Neural cell (in vitro differentiated cells): ENCODE data around the gene HNRNPF. TPM values are rescaled to one million over a fixed set of nuclear protein-coding genes. Genes with fewer than 3 reads are reported as not detected.

Experiments
- H2AFZ ChIP-seq: fragments of 200-600, 300-800 bp; sonication (generic), shearing (Covaris generic); 2 replicates; pipeline ENCODE4 v1.6.0; 2014; ENCODE audit warnings: low read depth, mild to moderate bottlenecking, antibody characterized with exemption, low read length, moderate library complexity
- H3F3A ChIP-seq: fragments of 200-600 bp; shearing (Covaris generic); 2 replicates; pipeline ENCODE4 v1.6.1; 2016; ENCODE audit warnings: mild to moderate bottlenecking, moderate library complexity, mixed read lengths, antibody characterized with exemption, low read length; ENCODE audit not compliant: insufficient read depth, poor library complexity, severe bottlenecking
- H3K27ac ChIP-seq: fragments of 200-600, 300-800 bp; sonication (generic), shearing (Covaris generic); 2 replicates; pipeline ENCODE4 v1.5.1; 2014; ENCODE audit warnings: mild to moderate bottlenecking, low read length, moderate library complexity
- H3K27me3 ChIP-seq: fragments of 300-800, 200-600 bp; sonication (generic), shearing (Covaris generic); 2 replicates; pipeline ENCODE4 v1.6.0; 2014; ENCODE audit warnings: mild to moderate bottlenecking, low read depth, low read length, moderate library complexity; ENCODE audit not compliant: insufficient read depth
- H3K36me3 ChIP-seq: fragments of 300-800, 200-600 bp; sonication (generic), shearing (Covaris generic); 2 replicates; pipeline ENCODE4 v1.5.1; 2014; ENCODE audit warnings: mild to moderate bottlenecking, antibody characterized with exemption, low read length, moderate library complexity; ENCODE audit not compliant: insufficient read depth
- H3K4me2 ChIP-seq: fragments of 300-800, 200-600 bp; sonication (generic), shearing (Covaris generic); 2 replicates; pipeline ENCODE4 v1.6.0; 2014; ENCODE audit warnings: mild to moderate bottlenecking, low read length
- H3K4me3 ChIP-seq: fragments of 300-800, 200-600 bp; sonication (generic), shearing (Covaris generic); 2 replicates; pipeline ENCODE4 v1.5.1; 2014; ENCODE audit warnings: mild to moderate bottlenecking, low read length, moderate library complexity
- H3K79me2 ChIP-seq: fragments of 200-600 bp; shearing (Covaris generic); replicated peaks from 2 replicates; pipeline ENCODE4 v1.6.0; 2014; ENCODE audit warnings: mild to moderate bottlenecking, low read length, moderate library complexity; ENCODE audit not compliant: insufficient read depth
- H3K9ac ChIP-seq: fragments of 300-800, 200-600 bp; sonication (generic), shearing (Covaris generic); 2 replicates; pipeline ENCODE4 v1.6.1; 2016; ENCODE audit warnings: mild to moderate bottlenecking, low read length, mixed read lengths
- H3K9me2 ChIP-seq: fragments of 200-600 bp; shearing (Covaris generic); 2 replicates; pipeline ENCODE4 v1.6.1; 2016; ENCODE audit warnings: mild to moderate bottlenecking, low read length, mixed read lengths; ENCODE audit not compliant: insufficient read depth
- H3K9me3 ChIP-seq: fragments of 200-600, 300-800 bp; sonication (generic), shearing (Covaris generic); 2 replicates; pipeline ENCODE4 v1.6.1; 2016; ENCODE audit warnings: mild to moderate bottlenecking, mixed run types, low read length, moderate library complexity, mixed read lengths
- H4K20me1 ChIP-seq: fragments of 200-600 bp; shearing (Covaris generic); 2 replicates; pipeline ENCODE4 v1.6.1; 2016; ENCODE audit warnings: mild to moderate bottlenecking, mixed run types; ENCODE audit not compliant: insufficient read depth
- EP300 ChIP-seq: fragments of 450-650 bp; conservative IDR thresholded peaks from 2 replicates; pipeline ENCODE4 v1.6.1; 2014; ENCODE audit warnings: antibody characterized with exemption, mild to moderate bottlenecking, moderate library complexity; ENCODE audit not compliant: poor library complexity, severe bottlenecking
- EZH2 ChIP-seq: fragments of 200-600, 300-800 bp; shearing (Covaris generic), sonication (generic); IDR thresholded peaks from 2 replicates; pipeline ENCODE4 v1.6.1; 2014; ENCODE audit warnings: antibody characterized with exemption, low read length, borderline replicate concordance, mild to moderate bottlenecking; ENCODE audit not compliant: insufficient read depth, poor library complexity, severe bottlenecking
- MXI1 ChIP-seq: fragments of 450-650 bp; conservative IDR thresholded peaks from 2 replicates; pipeline ENCODE4 v1.6.1; 2014; ENCODE audit warnings: antibody characterized with exemption, mild to moderate bottlenecking; ENCODE audit not compliant: poor library complexity, severe bottlenecking
- POLR2AphosphoS5 ChIP-seq: IDR thresholded peaks from 2 replicates; pipeline ENCODE4 v1.6.1; 2012
- RAD21 ChIP-seq: fragments of 450-650 bp; conservative IDR thresholded peaks from 2 replicates; pipeline ENCODE4 v1.6.1; 2014; ENCODE audit warnings: antibody characterized with exemption, mild to moderate bottlenecking, moderate library complexity
- SMC3 ChIP-seq: fragments of 450-650 bp; conservative IDR thresholded peaks from 2 replicates; pipeline ENCODE4 v1.6.1; 2014; ENCODE audit warnings: antibody characterized with exemption, mild to moderate bottlenecking, moderate library complexity; ENCODE audit not compliant: poor library complexity
- TAF1 ChIP-seq: IDR thresholded peaks from 2 replicates; pipeline ENCODE4 v1.6.1; 2012; ENCODE audit warnings: low read depth
- polyA plus RNA-seq: library from polyadenylated mRNA; depleted of rRNA; stranded (reverse); fragments of >200 nt; gene quantifications from 2 replicates; pipeline ENCODE4 v1.2.3, GENCODE V29; 2014
- TF ChIP-seq, protein P1 (sequence below): fragments of 450-650 bp; IDR thresholded peaks from 2 replicates; pipeline ENCODE4 v1.5.1; 2014; ENCODE audit warnings: antibody characterized with exemption, mild to moderate bottlenecking, moderate library complexity; ENCODE audit not compliant: poor library complexity, severe bottlenecking
- TF ChIP-seq, protein P2 (sequence below): IDR thresholded peaks from 2 replicates; pipeline ENCODE4 v1.6.1; 2012; ENCODE audit warnings: borderline replicate concordance

Gene HNRNPF
- polyA plus RNA-seq, 1 donor from 2014 or later: 65.0 TPM

DNA sequence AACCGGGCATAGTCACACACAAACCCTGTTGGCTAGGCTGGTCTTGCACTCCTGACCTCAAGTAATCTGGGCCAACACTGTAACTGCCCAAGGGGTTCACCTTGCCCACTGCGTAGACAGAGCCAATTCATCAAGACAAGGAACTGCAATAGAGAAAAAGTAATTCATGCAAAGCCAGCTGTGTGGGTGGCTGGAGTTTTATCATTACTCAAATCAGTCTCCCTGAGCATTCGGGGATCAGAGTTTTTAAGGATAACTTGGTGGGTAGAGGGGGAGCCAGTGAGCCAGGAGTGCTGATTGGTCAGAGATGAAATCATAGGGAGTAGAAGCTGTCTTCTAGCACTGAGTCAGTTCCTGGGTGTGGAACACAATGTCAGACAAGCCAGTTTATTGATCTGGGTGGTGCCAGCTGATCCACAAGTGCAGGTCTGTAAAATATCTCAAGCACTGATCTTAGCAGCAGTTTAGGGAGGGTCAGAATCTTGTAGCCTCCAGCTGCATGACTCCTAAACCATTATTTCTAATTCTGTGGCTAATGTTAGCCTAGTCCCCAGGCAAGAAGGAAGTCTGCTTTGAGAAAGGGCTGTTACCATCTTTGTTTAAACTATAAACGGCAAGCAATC, 53.1 kb downstream of the HNRNPF start:
- H3K9me3 ChIP-seq: no peaks in the 10 kb centered on the region
- no peaks in the 10 kb centered on the region for H3K79me2 ChIP-seq
- H3K27me3 ChIP-seq: no peaks in the 10 kb centered on the region
- no peak overlapping the region for H3K9ac ChIP-seq
- no peak overlapping the region for H3K27ac ChIP-seq
- H3K36me3 ChIP-seq: no peaks in the 10 kb centered on the region
- TF ChIP-seq EP300: no peak
- no peak for TF ChIP-seq RAD21
- TF ChIP-seq, protein P1, sequence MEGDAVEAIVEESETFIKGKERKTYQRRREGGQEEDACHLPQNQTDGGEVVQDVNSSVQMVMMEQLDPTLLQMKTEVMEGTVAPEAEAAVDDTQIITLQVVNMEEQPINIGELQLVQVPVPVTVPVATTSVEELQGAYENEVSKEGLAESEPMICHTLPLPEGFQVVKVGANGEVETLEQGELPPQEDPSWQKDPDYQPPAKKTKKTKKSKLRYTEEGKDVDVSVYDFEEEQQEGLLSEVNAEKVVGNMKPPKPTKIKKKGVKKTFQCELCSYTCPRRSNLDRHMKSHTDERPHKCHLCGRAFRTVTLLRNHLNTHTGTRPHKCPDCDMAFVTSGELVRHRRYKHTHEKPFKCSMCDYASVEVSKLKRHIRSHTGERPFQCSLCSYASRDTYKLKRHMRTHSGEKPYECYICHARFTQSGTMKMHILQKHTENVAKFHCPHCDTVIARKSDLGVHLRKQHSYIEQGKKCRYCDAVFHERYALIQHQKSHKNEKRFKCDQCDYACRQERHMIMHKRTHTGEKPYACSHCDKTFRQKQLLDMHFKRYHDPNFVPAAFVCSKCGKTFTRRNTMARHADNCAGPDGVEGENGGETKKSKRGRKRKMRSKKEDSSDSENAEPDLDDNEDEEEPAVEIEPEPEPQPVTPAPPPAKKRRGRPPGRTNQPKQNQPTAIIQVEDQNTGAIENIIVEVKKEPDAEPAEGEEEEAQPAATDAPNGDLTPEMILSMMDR: no peak
- no peak for TF ChIP-seq POLR2AphosphoS5
- H3F3A ChIP-seq: no peaks in the 10 kb centered on the region
- H3K9me2 ChIP-seq: no peaks in the 10 kb centered on the region
- no peak overlapping the region for H2AFZ ChIP-seq
- H3K4me3 ChIP-seq: no peak overlapping the region
- H3K4me2 ChIP-seq: no peak overlapping the region
- no peaks in the 10 kb centered on the region for H4K20me1 ChIP-seq

DNA sequence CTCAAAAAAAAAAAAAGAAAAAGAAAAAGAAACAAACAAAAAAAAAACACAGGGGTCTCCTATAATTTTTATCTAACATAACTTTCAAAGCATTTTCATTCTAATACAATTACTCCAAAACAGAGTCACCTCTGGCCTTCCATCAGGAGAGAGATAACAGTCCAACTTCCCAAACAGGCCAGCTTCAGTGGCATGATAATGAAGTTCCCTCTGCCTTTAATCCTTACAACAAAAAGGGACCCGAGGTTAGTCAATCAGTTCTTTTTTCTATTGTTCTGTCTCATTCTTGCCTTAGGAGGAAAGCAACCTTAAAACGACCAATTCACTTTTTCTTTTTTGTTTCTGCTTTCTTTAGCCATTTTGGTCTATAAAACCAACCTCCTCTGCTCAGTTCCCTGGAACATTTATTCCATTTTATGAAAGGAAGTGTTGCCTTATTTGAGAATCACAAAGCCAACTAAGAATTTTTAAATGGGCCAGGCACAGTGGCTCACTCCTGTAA, 54.1 kb downstream of the HNRNPF start:
- Histone ChIP-seq H2AFZ (no peak overlapping the region), H3K27me3 (no peaks in the 10 kb centered on the region), H3K9ac (no peak overlapping the region), H3F3A (no peaks in the 10 kb centered on the region), H3K4me3 (no peak overlapping the region), H3K36me3 (no peaks in the 10 kb centered on the region), H3K27ac (no peak overlapping the region), H3K9me3 (no peaks in the 10 kb centered on the region), H3K79me2 (no peaks in the 10 kb centered on the region), H3K9me2 (no peaks in the 10 kb centered on the region), H4K20me1 (no peaks in the 10 kb centered on the region), H3K4me2 (no peak overlapping the region)
- TF ChIP-seq EZH2: no peak
- no peak for TF ChIP-seq TAF1
- no peak for TF ChIP-seq SMC3
- TF ChIP-seq POLR2AphosphoS5: no peak
- no peak for TF ChIP-seq EP300
- TF ChIP-seq MXI1: no peak
- TF ChIP-seq, protein P2, sequence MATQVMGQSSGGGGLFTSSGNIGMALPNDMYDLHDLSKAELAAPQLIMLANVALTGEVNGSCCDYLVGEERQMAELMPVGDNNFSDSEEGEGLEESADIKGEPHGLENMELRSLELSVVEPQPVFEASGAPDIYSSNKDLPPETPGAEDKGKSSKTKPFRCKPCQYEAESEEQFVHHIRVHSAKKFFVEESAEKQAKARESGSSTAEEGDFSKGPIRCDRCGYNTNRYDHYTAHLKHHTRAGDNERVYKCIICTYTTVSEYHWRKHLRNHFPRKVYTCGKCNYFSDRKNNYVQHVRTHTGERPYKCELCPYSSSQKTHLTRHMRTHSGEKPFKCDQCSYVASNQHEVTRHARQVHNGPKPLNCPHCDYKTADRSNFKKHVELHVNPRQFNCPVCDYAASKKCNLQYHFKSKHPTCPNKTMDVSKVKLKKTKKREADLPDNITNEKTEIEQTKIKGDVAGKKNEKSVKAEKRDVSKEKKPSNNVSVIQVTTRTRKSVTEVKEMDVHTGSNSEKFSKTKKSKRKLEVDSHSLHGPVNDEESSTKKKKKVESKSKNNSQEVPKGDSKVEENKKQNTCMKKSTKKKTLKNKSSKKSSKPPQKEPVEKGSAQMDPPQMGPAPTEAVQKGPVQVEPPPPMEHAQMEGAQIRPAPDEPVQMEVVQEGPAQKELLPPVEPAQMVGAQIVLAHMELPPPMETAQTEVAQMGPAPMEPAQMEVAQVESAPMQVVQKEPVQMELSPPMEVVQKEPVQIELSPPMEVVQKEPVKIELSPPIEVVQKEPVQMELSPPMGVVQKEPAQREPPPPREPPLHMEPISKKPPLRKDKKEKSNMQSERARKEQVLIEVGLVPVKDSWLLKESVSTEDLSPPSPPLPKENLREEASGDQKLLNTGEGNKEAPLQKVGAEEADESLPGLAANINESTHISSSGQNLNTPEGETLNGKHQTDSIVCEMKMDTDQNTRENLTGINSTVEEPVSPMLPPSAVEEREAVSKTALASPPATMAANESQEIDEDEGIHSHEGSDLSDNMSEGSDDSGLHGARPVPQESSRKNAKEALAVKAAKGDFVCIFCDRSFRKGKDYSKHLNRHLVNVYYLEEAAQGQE: no peak
- TF ChIP-seq RAD21: no peak
- TF ChIP-seq, protein P1: no peak
